ENCODE data around the gene HBD. TPM values are rescaled to one million over a fixed set of nuclear protein-coding genes. Genes with fewer than 3 reads are reported as not detected.

Gene HBD
- total and polyA plus RNA-seq, 9 of the 15 experiments (the other 6 are each of a cell fraction or from before 2014, with no cell fraction given): 11.8 to 169 (median 36.0) TPM

GRCh38 chr11:5242933-5243815 is 8.9 kb upstream of the HBD start (continued):
- TF ChIP-seq ZNF592 (IDR thresholded peaks at IDR 0.05): peak; percentile 87
- TF ChIP-seq NFE2L1 (tag; IDR thresholded peaks at IDR 0.05; ENCODE audit: borderline replicate concordance, low read depth): no peak
- TF ChIP-seq MYC (IDR thresholded peaks at IDR 0.05; ENCODE audit: low read depth, low read length): peak; percentile 79
- no peak for TF ChIP-seq MYC (CRISPR knock-in tag; IDR thresholded peaks at IDR 0.05; ENCODE audit: borderline replicate concordance, low read depth)
- no peak for TF ChIP-seq MYBL2 (IDR thresholded peaks at IDR 0.05; ENCODE audit: low read depth)
- no peak for TF ChIP-seq MYBL2 (CRISPR knock-in tag; IDR thresholded peaks at IDR 0.05; ENCODE audit: borderline replicate concordance)
- TF ChIP-seq ZNF280A (IDR thresholded peaks at IDR 0.05; ENCODE audit: low read depth, partially characterized antibody): no peak
- TF ChIP-seq NELFE (IDR thresholded peaks at IDR 0.05; ENCODE audit: insufficient read depth, insufficient read length): no peak
- TF ChIP-seq POLR2AphosphoS5 (IDR thresholded peaks at IDR 0.05; ENCODE audit: control insufficient read depth, insufficient read depth, low read depth, low read length): peak; percentile 59; the same call in 1 of the 2 replicates
- TF ChIP-seq SREBF2 (CRISPR knock-in tag; IDR thresholded peaks at IDR 0.05): no peak
- TF ChIP-seq BMI1 (IDR thresholded peaks at IDR 0.05; ENCODE audit: low read length): no peak
- TF ChIP-seq TAF1 (IDR thresholded peaks at IDR 0.05; ENCODE audit: control insufficient read depth, extremely low read depth, insufficient read depth, low read length, severe bottlenecking): peak; percentile 12
- peak; percentile 44 for TF ChIP-seq CXXC5 (CRISPR knock-in tag; IDR thresholded peaks at IDR 0.05)
- no peak for TF ChIP-seq BRF1 (IDR thresholded peaks at IDR 0.05; ENCODE audit: borderline replicate concordance, extremely low read depth, insufficient read length)
- peak; percentile 13 for TF ChIP-seq MAFF (IDR thresholded peaks at IDR 0.05; ENCODE audit: low read length)
- TF ChIP-seq ZBTB49 (CRISPR knock-in tag; IDR thresholded peaks at IDR 0.05; ENCODE audit: borderline replicate concordance): no peak
- TF ChIP-seq MAZ (CRISPR knock-in tag; conservative IDR thresholded peaks at IDR 0.05 in 1 of 2, IDR thresholded peaks at IDR 0.05 in 1 of 2): peak in 1 of 2 experiments; percentile 32; a peak in 1 of 4 replicates
- 0 out of 2 replicates have a peak, but pooled peaks have one; percentile 29 for TF ChIP-seq GABPB1 (CRISPR knock-in tag; IDR thresholded peaks at IDR 0.05)

All from K562 (cell line).